Muscle layer of colon (tissue), 2 donors: ENCODE results near the gene GTF2F2.

Experiments
- H3K27ac ChIP-seq: one replicate; pipeline ENCODE4 v1.7.0; 2013; ENCODE audit warnings: low read depth, mild to moderate bottlenecking, low read length, moderate library complexity
- H3K27me3 ChIP-seq, 2 donors: one replicate each; pipeline ENCODE4 v1.7.0; 2013; ENCODE audit warnings: low read length in 2 of 2, mild to moderate bottlenecking in 2 of 2; ENCODE audit not compliant: insufficient read depth in 2 of 2, control insufficient read depth in 1 of 2
- H3K36me3 ChIP-seq: one replicate; pipeline ENCODE4 v1.7.0; 2013; ENCODE audit warnings: mild to moderate bottlenecking, low read length; ENCODE audit not compliant: insufficient read depth
- H3K4me1 ChIP-seq: one replicate; pipeline ENCODE4 v1.7.0; 2013; ENCODE audit warnings: mild to moderate bottlenecking, low read length; ENCODE audit not compliant: insufficient read depth
- H3K4me3 ChIP-seq, 2 donors: one replicate each; pipeline ENCODE4 v1.7.0; 2013; ENCODE audit warnings: low read length in 2 of 2, low read depth in 1 of 2, mild to moderate bottlenecking in 1 of 2, moderate library complexity in 1 of 2
- H3K9ac ChIP-seq: one replicate; pipeline ENCODE4 v1.7.0; 2013; ENCODE audit warnings: low read length
- H3K9me3 ChIP-seq: one replicate; pipeline ENCODE4 v1.7.0; 2013; ENCODE audit warnings: mild to moderate bottlenecking, low read length
- donor health status: abdominal sarcoma.
- donor health status: Adenocarcinoma of cecum.

Gene GTF2F2

GRCh38 chr13:45299194-45299593, 178.9 kb downstream of the GTF2F2 start:
- Histone ChIP-seq H3K9ac (no peak overlapping the region), H3K4me1 (peaks cover 6% of the 10 kb centered on the region), H3K27ac (no peak overlapping the region), H3K36me3 (no peaks in the 10 kb centered on the region), H3K4me3 (no peak overlapping the region), H3K27me3 (no peaks in the 10 kb centered on the region), H3K9me3 (no peaks in the 10 kb centered on the region)

GRCh38 chr13:45300190-45300985, 180.1 kb downstream of the GTF2F2 start:
- Histone ChIP-seq H3K27ac (no peak overlapping the region), H3K36me3 (no peaks in the 10 kb centered on the region), H3K9me3 (no peaks in the 10 kb centered on the region), H3K27me3 (no peaks in the 10 kb centered on the region), H3K4me3 (no peak overlapping the region), H3K9ac (no peak overlapping the region), H3K4me1 (peaks cover 14% of the 10 kb centered on the region)

GRCh38 chr13:45301263-45301662, 181.0 kb downstream of the GTF2F2 start:
- Histone ChIP-seq H3K27me3 (no peaks in the 10 kb centered on the region), H3K9ac (no peak overlapping the region), H3K4me3 (no peak overlapping the region), H3K36me3 (no peaks in the 10 kb centered on the region), H3K27ac (no peak overlapping the region), H3K4me1 (peaks cover 16% of the 10 kb centered on the region), H3K9me3 (no peaks in the 10 kb centered on the region)

- H3K9me3 ChIP-seq, result no peaks in the 10 kb centered on the region
- H3K36me3 ChIP-seq, result no peaks in the 10 kb centered on the region
- H3K27me3 ChIP-seq, result no peaks in the 10 kb centered on the region
- no peak overlapping the region for H3K4me3 ChIP-seq
- H3K27ac ChIP-seq, result no peak overlapping the region
- H3K4me1 ChIP-seq, result peaks cover 16% of the 10 kb centered on the region
- no peak overlapping the region for H3K9ac ChIP-seq
Observed at GRCh38 chr13:45302507-45302906, 182.2 kb downstream of the GTF2F2 start.

GRCh38 chr13:45303026-45303425, 182.7 kb downstream of the GTF2F2 start:
- Histone ChIP-seq H3K27ac (no peak overlapping the region), H3K4me3 (no peak overlapping the region), H3K9ac (no peak overlapping the region), H3K27me3 (no peaks in the 10 kb centered on the region), H3K9me3 (no peaks in the 10 kb centered on the region), H3K36me3 (no peaks in the 10 kb centered on the region), H3K4me1 (peaks cover 16% of the 10 kb centered on the region)

- no peaks in the 10 kb centered on the region for H3K9me3 ChIP-seq
- no peaks in the 10 kb centered on the region for H3K27me3 ChIP-seq
- H3K36me3 ChIP-seq, result no peaks in the 10 kb centered on the region
- peaks cover 16% of the 10 kb centered on the region for H3K4me1 ChIP-seq
- H3K9ac ChIP-seq, result no peak overlapping the region
- no peak overlapping the region for H3K27ac ChIP-seq
- H3K4me3 ChIP-seq, result no peak overlapping the region
Observed at GRCh38 chr13:45303866-45304265, 183.6 kb downstream of the GTF2F2 start.

- Histone ChIP-seq H3K4me1 (peaks cover 16% of the 10 kb centered on the region), H3K27ac (peak overlapping the region; percentile 1), H3K9ac (no peak overlapping the region), H3K36me3 (no peaks in the 10 kb centered on the region), H3K4me3 (no peak overlapping the region), H3K27me3 (no peaks in the 10 kb centered on the region), H3K9me3 (no peaks in the 10 kb centered on the region)
Observed at GRCh38 chr13:45305079-45305478, 184.8 kb downstream of the GTF2F2 start.

- Histone ChIP-seq H3K36me3 (no peaks in the 10 kb centered on the region), H3K9ac (no peak overlapping the region), H3K4me3 (no peak overlapping the region), H3K4me1 (peaks cover 21% of the 10 kb centered on the region), H3K9me3 (no peaks in the 10 kb centered on the region), H3K27ac (no peak overlapping the region), H3K27me3 (no peaks in the 10 kb centered on the region)
Observed at GRCh38 chr13:45306966-45307365, 186.7 kb downstream of the GTF2F2 start.

GRCh38 chr13:45310341-45311131, 190.2 kb downstream of the GTF2F2 start:
- Histone ChIP-seq H3K36me3 (no peaks in the 10 kb centered on the region), H3K4me1 (peaks cover 12% of the 10 kb centered on the region), H3K27me3 (no peaks in the 10 kb centered on the region), H3K9ac (no peak overlapping the region), H3K9me3 (no peaks in the 10 kb centered on the region), H3K4me3 (peak overlapping the region in 1 of 2 donors; percentile 70), H3K27ac (no peak overlapping the region)

GRCh38 chr13:45314822-45315221, 194.5 kb downstream of the GTF2F2 start:
- Histone ChIP-seq H3K27ac (no peak overlapping the region), H3K4me1 (peaks cover 5% of the 10 kb centered on the region), H3K36me3 (no peaks in the 10 kb centered on the region), H3K9me3 (no peaks in the 10 kb centered on the region), H3K27me3 (no peaks in the 10 kb centered on the region), H3K9ac (no peak overlapping the region), H3K4me3 (no peak overlapping the region)

- Histone ChIP-seq H3K27ac (no peak overlapping the region), H3K36me3 (no peaks in the 10 kb centered on the region), H3K4me3 (no peak overlapping the region), H3K9ac (no peak overlapping the region), H3K9me3 (no peaks in the 10 kb centered on the region), H3K4me1 (peaks cover 4% of the 10 kb centered on the region), H3K27me3 (no peaks in the 10 kb centered on the region)
Observed at GRCh38 chr13:45315520-45316167, 195.3 kb downstream of the GTF2F2 start.
